ENCODE data around the gene GRIK3. TPM values are rescaled to one million over a fixed set of nuclear protein-coding genes. Genes with fewer than 3 reads are reported as not detected.

The GRIK3 gene
- total RNA-seq: not detected in 2 replicates

DNA sequence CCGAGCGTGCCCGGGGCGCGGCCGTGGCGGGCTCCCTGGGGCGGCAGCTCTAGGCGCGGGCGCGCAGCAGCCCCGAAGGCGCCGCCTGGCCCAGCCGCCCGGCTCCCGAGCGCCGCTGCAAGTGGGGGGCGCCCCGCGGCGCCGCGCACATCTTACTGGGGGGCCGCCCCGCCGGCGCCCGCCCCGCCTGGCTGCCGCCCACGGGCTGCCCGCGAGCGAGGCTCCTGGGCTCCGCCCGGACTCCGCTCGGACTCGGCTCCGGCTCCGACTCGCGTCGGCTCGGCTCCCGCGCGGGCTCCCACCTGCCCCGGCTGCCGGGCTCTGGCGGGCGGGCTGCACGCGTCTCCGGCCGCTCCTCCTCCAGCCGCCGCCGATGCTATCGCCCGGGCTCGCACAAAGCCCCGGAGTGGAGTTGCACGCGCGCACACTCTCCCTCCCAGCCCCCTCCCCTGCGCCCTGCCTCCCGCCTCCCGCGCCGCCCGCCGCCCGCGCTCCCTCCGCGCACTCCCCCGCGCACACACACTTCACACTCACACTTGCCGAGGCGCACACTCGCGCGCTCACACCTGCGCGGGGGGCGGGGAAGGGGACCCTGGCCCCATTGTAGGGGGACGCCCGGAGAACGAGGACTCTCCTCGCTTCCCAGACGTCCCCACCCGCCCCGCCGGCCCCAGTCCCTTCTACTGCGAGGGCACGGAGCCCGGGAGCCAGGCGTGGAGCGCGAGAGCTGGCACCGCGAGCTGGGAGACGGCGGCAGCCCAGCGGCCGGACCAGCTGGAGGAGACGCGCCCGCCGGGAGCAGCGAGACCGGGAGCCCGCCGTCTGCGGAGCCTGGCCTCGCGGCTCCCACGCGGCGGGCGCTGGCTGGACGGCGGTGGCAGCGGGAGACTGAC is at the start of gene GRIK3:
Gene GRIK3, minus strand, starts transcription at position 395 of the 893 bp plus-strand sequence. CDS start 407 bp downstream, outside the sequence.

Data from pericardium fibroblast (primary cell).